Posterior vena cava (tissue), 2 donors: ENCODE data around the gene SLC38A7. TPM values are rescaled to one million over a fixed set of nuclear protein-coding genes. Genes with fewer than 3 reads are reported as not detected.
A peak's percentile ranks its signal among the peaks of the same experiment; 100 is the strongest.
"Not testable (repeated sequence)": the region's sequence is repeated elsewhere in the genome, so short reads cannot be mapped to it uniquely, and the experiment has no call there.

Source experiments
- DNase-seq: peaks from one replicate; pipeline ENCODE4 v3.0.0-alpha.2; 2020; ENCODE audit warnings: low spot score
- intact Hi-C, 2 donors: fragments of 100-400 bp; cut with DNase I; formaldehyde crosslinking; loops; one replicate each; pipeline versions ENCODE4 v1.14.1 to v1.14.2; 2022 to 2023
- long read RNA-seq, 2 donors: library from polyadenylated mRNA; unstranded; transcript quantifications; one replicate each; pipeline ENCODE4 v2.0.0, GENCODE V29; 2020 to 2021
- total RNA-seq, 2 donors: library from RNA; stranded (reverse); fragmentation: NEBNext Ultra II Directional; extraction: Animal tissue kit (Norgen Biotek cat#: 25700); gene quantifications; one replicate each; pipeline ENCODE4 v1.2.1, GENCODE V29; 2021
- donor health status: DM: yes; HTN: yes; CAD: no.
- donor health status: DM: yes; HTN: yes; CAD: no.

The SLC38A7 gene, protein sequence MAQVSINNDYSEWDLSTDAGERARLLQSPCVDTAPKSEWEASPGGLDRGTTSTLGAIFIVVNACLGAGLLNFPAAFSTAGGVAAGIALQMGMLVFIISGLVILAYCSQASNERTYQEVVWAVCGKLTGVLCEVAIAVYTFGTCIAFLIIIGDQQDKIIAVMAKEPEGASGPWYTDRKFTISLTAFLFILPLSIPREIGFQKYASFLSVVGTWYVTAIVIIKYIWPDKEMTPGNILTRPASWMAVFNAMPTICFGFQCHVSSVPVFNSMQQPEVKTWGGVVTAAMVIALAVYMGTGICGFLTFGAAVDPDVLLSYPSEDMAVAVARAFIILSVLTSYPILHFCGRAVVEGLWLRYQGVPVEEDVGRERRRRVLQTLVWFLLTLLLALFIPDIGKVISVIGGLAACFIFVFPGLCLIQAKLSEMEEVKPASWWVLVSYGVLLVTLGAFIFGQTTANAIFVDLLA
- total RNA-seq = 10 to 100 TPM; 13.2 to 16.2 TPM
- long read RNA-seq, donor 1, full-length matches to known transcripts = 1 of 6 reads
- long read RNA-seq, donor 1, partial matches to known transcripts = 2 of 6 reads
- long read RNA-seq, donor 1, other reads (novel, unspliced or antisense) = 3 of 6 reads
- long read RNA-seq, donor 2, full-length matches to known transcripts = 22 of 38 reads
- long read RNA-seq, donor 2, partial matches to known transcripts = 5 of 38 reads
- long read RNA-seq, donor 2, other reads (novel, unspliced or antisense) = 11 of 38 reads

DNA sequence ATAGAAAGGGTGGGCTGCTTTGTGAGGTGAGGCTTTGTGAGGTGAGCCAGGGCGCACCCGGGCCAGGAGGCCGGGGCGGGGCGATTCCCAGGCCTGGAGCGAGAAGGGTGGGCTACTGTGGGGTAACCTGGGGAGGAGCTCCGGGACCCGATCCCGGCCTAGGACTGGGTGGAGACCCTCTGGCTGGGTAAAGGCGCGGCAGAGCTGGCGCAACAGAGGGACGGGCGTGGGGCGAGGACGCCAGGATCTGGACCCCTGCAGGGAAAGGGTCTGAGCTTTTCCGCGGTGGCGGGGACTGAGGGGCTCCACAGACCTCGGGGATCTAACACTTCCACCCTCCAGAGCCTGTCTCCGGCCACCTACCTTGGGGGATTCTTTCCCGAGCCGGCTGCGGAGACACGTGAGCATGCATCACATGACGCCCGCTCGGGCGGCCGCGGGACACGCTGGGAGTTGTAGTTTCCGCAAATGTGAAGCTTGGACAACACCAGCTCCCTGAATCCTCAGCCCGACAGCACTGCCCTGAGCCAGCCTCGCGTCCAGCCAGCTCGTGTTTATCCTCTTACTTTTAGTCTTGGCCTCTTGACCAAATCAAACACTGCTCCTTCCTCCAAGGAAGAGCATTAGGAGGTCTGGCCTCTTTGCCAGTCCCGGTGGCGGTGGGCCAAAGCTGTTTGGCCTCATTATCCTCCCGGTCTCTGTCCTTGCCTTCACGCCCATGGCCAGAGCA lies at the start of gene SLC38A7:
SLC38A7 (minus strand) TSS at position 417 of the 730 bp plus-strand sequence. CDS start 4,644 bp downstream, outside the sequence.
- peak; percentile 96 for DNase-seq
- intact Hi-C loops = no loop called here

DNA sequence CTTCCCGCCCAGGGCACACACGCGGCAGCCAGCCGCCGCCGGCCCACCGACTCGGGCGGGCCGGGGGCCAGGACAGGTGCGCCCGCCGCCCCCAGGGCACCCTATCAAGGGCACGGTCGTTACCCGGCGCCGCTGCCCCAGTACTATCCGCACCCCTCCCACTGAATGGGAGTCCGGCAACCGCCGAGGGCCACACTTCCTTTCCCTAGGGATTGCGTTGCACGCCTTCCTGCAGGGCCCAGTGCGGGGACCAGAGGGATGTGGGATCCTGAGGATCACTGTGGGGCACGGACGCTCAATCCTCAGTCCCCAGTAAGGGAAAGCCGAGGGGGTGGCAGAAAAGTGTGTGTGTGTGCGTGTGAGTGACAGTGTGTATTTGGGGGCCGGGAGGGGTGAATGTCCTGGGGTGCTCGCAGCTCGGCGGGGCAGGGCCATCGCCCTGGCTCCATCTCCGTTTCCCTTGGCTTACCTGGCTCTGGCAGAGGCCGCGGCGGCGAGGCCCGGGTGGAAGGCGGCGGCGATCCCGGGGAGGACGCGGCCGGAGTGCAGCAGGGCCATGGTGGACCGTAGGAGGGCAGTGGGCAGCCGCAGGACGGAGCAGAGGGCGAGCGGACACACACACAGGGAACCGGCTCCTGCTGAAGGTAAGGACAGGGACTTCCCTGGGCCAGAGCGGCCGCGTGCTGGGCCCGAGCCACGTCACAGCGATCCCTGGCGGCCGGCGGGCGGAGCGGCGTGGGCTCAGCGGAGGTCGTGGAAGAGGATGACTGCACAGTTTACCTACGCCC lies 49.3 kb upstream of the SLC38A7 start, which contains the start of gene GOT2:
GOT2 (minus strand) TSS at position 646 of the 788 bp plus-strand sequence; CDS start at position 558, 88 bp downstream.
- DNase-seq = peak; percentile 94
- intact Hi-C loops = no loop called here

DNA sequence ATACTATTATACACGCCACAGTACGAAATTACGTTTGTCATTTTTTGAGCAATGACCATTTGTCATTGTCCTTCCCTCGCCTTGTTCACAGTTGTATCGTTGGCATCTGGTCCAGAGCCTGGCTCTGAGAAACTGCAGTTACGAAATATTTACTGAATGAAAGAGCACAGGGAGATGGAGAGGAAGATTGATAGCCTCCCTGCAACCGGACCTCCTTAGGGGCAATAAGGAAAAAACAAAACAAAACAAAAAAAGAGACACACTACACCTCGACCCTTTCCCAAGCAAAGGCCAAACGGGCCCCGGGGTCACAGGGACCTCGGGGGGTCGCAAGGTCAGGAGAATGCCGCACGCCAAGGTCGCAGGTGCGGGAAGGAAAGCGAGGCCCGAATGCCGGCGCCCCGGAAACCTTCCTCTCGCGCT lies 48.7 kb upstream of the SLC38A7 start:
- intact Hi-C loops = no loop called here
- DNase-seq = no peak

DNA sequence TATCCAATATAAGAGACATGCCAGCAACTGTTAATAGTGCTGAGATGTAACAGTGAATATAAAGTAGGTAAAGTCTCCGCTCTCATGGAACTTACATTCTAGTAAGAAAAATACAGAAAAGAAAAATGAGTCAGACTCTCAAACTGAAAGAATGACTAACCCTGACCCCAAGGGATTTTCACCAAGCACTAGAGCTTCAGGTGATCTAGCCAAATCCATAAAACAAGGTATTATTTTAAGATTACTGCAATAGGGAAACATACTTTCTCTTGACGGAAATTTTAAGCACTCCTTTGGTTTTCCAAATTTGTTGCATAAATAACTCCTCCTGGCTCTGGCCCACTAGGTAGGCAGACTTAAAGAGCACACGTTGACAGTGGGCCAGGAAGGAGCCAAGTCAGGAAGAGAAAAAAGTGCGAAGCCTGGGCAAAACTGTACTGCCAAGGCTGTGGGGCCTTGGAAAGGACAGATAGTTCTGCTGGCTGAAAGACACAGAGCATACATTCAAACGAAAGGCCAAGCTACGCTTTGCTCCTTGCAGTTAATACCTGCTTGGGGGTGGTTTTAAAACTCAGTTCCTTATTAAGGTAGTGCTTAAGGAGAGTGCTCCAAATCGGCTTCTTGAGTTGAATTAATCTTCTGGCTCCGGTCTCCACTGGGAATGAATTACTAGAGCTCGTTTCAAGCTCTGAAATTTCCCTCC lies 48.1 kb upstream of the SLC38A7 start:
- DNase-seq = no peak
- intact Hi-C loops = no loop called here

DNA sequence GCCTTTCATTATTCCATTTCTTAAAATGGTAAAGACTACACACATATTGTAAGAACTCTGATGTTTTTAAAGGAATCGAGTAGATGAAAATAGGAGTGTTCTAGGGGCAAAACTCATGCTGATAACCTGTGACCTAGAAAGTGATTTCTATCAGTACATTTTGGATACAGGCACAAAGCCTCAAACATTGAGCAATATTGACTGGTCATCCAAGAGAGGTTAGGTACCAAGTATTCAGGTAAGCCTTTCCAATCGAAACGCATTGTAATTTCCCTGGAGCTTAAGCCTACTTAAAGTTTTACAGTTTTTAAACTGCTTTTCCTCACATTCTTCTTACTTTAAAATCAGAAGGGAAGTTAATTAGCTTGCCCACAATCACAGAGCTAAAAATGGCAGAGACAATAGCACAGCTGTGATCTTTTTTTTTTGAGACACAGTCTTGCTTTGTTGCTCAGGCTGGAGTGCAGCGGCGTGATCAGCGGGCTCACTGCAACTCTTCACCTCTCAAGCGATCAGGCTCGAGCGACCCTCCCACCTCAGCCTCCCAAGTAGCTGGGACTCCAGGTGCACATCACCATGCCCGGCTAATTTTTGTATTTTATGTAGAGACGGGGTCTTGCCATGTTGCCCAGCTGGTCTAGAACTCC lies 46.3 kb upstream of the SLC38A7 start:
- no peak for DNase-seq
- intact Hi-C loops = no loop called here

DNA sequence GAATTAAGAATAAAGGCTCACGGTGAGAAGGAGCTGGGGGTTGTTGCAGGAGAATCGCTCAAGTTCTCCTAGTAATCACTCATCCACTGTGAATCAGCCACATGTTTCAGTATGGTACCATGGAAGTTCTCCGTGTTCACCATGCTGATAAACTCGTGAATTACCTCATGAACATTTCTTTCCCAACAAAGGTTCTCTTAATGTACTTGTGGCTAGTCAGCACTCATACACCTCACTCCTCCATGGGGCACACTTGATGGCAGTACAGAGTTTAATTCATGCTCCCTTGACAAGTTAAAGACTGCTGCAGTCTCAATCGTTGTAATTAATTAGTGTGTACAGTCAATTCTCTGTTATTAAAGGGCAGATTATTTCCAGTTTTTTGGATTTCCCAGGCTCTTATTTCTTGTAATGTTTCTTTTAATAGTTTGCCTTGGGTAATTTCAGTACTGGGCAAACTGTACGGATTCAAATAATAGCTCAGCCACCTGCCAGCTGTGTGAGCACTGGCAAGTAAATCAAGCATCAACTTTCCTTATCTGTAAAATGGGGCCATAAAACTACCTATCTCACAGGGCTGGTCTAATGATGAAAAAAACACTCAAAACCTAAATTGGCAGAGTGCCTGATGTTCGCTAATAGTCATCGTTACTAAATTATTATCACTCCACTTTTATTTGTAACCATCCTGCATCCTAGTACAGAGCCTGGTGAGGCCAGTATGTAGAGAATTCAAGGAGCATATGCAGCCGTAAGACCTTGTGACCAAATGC lies 43.4 kb upstream of the SLC38A7 start:
- DNase-seq = no peak
- intact Hi-C loops = no loop called here

DNA sequence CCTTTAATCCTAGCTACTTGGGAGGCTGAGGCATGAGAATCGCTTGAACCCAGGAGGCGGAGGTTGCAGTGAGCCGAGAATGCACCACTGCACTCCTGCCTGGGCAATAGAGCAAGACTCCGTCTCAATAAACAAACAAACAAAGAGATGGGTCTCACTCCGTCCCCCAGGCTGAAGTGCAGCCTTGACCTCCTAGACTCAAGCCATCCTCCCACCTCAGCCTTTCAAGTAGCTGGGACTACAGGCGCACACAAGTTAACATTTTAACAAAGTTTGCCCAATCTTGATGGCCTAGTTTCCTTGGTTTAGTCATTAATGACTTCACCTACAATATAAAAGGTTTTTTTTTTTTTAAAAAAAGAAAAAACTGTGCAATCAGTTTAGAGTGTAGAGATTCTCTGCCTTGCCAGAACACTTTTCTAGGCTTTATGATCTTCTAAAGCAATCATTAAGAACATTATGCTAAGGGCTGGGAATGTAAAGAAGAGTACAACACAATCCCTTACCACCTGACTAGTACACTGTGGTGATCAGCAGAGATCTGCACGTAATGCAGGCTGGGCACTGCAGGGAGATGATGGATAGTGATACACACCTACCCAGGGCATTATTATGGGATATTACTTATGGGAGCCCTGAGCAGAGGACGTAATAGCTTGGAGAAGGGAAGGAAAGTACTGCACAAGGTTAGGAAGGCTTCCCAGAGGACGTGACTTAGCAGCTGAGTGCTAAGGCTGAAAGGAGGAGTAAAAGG lies 42.6 kb upstream of the SLC38A7 start:
- intact Hi-C loops = no loop called here
- no peak for DNase-seq

DNA sequence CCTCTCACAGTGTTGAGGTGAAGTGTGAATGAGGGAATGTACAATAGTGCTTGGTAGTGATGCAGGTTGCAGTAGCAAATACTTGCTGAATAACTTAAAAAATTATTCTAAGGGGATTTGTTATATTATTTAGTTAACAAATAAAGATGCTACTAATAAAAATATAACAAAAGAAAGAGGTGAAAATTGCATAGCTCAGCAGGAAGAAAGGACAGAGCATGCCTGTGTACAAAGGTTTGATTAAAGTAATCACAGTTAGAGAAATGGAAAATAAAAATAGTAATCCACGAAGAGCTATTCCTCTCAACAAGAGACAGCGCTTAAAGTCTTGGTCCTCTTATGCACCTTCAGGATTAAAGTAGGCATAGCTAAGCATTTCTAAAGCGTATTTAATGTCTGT lies 38.5 kb upstream of the SLC38A7 start:
- intact Hi-C loops = no loop called here

DNA sequence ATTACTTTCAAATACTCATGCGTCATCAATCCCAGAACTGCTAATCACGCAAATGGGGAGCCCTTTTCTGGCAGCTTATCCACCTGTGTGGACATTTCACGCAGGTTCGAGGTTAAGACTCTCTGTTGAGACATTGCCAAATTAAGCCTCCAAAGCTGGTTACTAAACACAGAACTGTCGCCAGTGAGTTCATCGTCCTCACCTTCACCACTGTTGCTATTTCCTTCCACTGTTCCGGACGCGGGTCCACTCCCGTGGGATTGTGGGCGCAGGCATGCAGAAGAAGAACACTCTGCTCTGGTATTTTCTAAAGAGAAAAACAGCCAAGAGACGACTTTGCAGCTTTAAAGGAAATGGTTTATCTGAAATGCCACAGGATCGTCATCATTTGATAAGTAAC lies 33.4 kb upstream of the SLC38A7 start:
- intact Hi-C loops = no loop called here
- DNase-seq = no peak

More for the DNA sequence above, 38.5 kb upstream of the SLC38A7 start:
- no peak for DNase-seq

DNA sequence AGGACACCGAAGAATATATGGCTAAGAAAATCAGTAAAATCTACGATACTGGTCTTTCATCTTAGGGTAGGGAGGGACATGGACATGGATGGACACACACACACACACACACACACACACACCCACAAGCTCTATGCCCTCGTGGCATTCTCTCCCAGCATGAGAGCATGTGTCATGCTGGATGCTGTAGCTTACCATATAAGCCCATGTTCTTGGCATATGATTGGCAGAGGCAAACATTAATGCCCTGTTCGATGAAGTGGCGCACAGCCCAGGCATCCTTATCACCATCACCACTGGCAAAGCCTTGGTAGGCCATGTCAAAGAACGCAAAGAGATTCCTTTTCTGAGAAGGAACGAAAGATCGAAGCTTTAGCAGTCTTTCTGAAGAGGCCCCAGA lies 31.9 kb upstream of the SLC38A7 start:
- intact Hi-C loops = no loop called here
- DNase-seq = no peak

DNA sequence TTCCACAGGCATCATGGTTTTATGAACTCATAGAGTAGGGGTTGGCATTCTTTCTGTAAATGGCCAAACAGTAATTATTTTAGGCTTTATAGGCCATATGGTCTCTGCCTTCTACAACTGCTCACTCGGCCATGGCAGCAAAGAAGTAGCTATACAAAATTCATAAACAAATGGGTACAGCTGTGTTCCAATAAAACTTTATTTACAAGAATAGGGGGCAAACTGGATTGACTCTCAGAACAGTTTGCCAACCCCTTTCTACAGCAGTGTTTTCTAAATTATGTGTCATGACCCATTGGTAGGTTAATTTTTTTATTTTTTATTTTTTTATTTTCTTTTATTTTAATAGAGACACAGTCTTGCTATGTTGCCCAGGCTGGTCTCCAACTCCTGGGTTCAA lies 29.2 kb upstream of the SLC38A7 start:
- intact Hi-C loops = no loop called here

DNA sequence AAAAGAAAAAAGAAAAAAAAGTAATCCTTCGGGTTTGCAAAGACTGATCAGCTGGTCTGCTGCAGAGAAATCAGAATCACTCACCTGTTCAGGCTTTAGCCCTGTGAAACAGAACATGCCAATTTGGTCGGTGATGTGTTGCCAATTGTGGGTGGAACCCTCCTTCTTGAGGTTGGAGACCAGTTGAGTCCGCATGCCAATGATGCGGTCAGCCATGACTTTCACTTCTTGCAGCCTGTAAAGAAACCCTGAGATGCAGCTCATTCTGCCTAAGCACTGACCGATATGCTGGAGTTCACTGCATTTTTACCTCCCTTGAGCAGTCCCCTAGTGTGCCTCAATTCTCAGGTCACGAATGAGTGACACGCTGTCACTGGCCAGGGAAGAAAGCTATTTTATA lies 24.8 kb upstream of the SLC38A7 start:
- no peak for DNase-seq
- intact Hi-C loops = no loop called here

More for the DNA sequence above, 29.2 kb upstream of the SLC38A7 start:
- no peak for DNase-seq

DNA sequence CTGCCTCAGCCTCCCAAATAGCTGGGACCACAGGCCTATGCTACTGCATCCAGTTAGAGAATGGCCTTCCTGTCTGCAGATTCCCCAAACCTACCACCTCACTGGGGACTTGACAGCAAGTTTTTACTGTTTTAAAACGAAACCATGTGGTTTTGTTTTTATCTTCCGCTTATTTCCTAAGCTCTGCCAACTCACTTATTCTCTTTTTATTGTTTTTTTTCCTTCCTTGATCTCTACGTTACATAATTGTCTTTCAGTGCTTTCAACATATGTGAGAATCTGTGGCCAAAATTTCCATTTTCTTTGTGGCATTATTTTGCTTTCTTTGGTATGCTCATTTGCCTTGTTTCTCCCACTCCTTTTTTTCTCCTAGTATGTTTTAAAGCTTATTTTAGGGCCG lies 14.6 kb upstream of the SLC38A7 start:
- no peak for DNase-seq
- intact Hi-C loops = no loop called here

DNA sequence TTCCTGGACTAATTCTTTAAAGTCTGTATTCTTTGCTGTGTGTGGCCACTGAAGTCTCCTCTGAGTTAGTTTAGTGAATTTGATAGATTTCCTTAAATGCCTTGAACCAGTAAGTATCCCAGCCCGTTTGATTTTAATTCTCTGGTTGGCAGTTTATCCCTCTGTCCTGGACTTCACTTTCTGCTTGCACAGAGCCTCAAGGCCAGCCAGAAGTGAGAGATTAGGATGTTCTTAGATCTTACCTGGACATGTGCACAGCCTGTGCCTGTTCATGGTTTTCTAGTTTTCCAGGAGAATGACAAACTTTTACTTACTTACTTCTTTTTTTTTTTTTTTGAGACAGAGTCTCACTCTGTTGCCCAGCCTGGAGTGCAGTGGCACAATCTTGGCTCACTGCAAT lies 10.8 kb upstream of the SLC38A7 start:
- intact Hi-C loops = no loop called here
- DNase-seq = no peak

DNA sequence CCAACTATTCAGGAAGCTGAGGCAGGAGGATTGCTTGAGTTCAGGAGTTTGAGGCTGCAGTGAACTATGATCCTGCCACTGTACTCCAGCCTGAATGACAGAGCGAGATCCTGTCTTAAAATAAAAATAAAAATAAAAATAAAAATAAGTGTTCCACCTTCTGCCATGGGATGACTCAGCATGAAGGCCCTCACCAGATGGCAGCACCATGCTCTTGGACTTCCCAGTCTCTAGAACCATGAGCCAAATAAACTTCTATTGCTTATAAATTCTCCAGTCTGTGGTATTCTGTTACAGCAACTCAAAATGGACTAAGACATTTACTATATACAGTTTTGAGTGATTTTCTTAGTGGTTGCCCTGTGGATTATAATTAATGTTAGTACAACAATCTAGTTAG lies 7.9 kb upstream of the SLC38A7 start:
- intact Hi-C loops = no loop called here
- no peak for DNase-seq

DNA sequence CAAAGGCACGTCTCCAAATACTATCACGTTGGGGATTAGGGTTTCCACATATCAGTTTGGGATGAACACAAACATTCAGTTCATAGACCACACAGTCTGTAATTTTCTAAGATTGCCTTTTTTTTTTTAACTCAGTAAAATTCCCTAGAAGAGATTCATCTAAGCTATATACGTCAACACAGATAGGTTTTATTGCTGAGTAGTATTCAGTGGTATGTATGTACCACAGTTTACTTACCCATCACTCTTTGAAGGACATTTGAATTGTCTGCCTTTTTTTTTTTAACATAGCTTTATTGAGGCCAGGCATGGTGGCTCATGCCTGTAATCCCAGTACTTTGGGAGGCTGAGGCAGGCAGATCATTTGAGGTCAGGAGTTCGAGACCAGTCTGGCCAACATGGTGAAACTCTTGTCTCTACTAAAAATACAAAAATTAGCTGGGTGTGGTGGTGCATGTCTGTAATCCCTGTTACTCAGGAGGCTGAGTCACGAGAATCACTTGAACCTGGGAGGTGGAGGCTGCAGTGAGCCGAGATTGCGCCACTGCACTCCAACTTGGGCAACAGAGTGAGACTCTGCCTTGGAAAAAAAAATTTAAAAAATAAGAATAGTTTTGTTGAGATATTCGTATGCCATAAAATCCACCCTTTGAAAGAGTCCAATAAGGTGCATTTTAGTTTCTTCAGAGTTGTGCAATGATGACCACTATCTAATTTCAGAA lies 2.6 kb upstream of the SLC38A7 start:
- intact Hi-C loops = not testable (repeated sequence)
- DNase-seq = peak; percentile 44
